GM10266 (cell line): ENCODE measurements around the gene PRSS8.

Experiments
- DNase-seq: peaks from one replicate; pipeline ENCODE4 v3.0.0; 2012; ENCODE audit errors: extremely low spot score
- CTCF ChIP-seq: IDR thresholded peaks from 2 replicates; pipeline ENCODE4 v1.5.1; 2012; ENCODE audit warnings: mild to moderate bottlenecking, low read depth; ENCODE audit not compliant: control insufficient read depth, insufficient read depth; ENCODE audit errors: missing control alignments

Gene PRSS8

GRCh38 chr16:31086629-31086906 lies 49.0 kb downstream of the PRSS8 start:
- DNase-seq = no peak
- no peak for TF ChIP-seq CTCF

DNA sequence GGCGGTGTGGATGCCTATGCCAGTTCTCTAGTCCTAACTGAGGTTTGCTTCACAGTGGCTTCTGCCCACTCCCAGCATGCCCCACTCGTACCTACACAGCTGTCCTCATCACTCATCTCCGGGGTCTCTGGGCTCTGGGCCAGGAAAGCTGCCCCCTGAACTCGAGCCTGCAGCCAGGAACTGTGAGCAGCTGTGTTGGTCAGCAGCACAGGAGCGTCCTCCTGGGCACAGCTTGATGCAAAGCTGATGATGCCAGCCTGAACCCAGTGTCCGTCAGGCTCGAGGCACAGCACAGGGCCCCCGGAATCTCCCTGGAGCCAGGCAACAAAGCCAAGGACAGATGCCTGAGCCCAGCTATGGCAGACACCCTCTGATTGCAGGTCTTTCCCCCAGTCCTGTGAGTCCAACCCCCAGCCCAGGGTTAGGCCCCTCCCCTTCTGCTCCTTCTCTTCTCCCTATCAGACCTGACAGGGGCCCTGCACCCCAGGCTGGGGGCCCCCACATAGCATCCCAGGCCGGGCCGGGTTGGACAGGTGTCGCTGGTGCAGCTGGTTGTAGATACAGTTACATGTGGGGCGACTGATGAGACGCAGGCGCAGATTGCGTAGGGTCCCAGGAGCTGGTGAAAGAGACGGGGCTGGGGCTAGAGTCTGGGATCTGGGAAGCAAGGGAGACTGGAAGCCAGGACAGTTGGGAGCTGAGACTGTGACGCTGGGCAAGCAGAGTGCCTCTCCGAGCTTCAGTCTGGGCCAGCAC lies 49.5 kb downstream of the PRSS8 start:
- TF ChIP-seq CTCF = no peak
- no peak for DNase-seq

DNA sequence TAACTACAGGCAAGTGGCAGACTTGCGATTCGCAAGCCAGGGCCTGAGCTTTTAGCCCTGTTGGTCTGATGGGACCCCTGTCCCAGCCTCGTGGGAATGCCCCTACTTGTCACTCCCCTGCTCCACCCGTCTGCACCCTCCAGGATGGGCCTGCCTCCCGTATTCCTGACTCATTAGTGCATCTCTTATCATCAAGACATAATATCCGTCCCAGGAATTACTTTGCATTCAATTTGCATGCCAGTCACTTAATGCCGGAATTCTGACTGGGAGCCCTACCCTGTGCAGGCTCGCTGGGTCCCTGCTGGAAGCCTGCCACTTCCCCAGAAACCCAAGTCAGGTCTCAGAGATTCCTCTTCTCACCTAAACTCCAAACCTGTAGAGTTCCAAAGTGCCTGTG lies 50.1 kb downstream of the PRSS8 start:
- DNase-seq = no peak
- TF ChIP-seq CTCF = no peak

DNA sequence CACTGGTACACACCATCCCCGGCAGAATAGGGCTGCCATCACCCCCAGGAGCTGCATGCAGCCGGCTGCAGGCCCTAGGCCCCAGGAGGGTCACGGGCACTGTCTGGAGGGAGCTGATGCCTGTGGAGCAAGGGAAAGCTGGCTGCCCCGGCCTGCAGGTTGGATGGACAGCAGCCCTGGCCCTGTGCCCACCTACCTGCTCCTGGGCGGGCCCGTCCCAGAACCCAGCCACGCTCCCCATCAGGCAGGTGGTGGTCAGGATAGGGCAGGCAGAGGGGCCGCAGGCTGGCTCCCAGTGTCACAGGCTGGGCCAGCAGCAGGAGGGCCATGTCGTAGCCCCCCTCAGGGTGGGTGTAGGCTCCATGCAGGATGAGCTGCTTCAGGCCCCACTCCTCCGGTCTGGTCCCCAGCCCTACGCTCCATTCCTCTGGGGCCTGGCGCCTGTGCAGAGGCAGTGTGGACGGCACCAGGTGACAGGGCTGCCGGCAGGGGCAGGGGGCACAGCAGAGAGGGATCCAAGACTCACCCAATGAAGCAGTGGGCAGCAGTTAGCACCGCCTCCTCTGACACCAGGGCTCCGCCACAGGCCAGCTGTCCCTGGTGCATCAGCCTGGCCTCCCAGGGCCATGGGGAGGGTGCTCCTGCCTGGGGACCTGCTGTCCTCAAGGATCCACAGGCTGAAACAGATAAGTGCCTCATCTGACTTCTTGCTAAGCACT lies 50.8 kb downstream of the PRSS8 start:
- no peak for DNase-seq
- no peak for TF ChIP-seq CTCF

GRCh38 chr16:31083981-31084380 lies 51.5 kb downstream of the PRSS8 start:
- TF ChIP-seq CTCF = no peak
- no peak for DNase-seq

DNA sequence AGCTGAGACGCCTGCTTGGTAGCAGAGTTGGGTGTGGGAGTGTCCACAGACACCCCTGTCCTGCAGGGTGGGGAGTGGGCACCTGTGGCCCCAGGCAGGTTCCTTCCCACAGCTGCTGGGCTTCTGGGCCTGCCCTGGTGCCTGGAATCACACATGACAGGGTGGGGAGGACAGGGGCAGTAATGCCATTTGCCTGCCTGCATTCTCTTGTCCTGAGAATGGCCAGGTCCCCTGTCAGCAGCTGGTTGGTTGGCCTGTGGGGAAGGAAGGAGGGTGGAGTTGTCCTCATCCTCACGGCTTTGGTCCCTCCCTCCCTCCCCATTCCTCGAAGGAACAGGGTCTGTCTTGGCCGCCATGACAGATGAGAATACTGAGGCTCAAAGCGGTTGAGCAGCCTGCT lies 52.0 kb downstream of the PRSS8 start:
- TF ChIP-seq CTCF = no peak
- DNase-seq = no peak

DNA sequence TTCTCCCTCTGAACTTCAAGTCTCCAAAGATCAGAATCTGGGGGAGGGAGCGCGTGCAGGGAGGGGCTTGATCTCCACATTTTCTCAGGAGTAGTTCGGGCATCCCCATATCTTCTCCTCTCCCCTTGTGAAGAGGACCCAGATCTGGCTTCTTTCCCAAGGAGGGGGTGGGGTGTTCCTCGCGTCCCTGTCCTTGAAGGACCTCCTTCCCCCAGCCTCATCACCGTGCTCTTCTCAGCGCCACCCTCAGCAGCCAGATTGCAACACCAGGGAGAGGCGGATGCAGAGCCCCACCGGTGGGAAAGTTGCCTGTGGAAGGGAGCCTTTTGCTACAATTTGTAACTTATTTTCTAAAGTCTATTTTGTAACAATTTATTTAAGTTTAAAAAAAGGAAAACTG lies 52.4 kb downstream of the PRSS8 start:
- DNase-seq = no peak
- TF ChIP-seq CTCF = no peak
